Measurements from ENCODE around the gene ZXDC.

The ZXDC gene

DNA sequence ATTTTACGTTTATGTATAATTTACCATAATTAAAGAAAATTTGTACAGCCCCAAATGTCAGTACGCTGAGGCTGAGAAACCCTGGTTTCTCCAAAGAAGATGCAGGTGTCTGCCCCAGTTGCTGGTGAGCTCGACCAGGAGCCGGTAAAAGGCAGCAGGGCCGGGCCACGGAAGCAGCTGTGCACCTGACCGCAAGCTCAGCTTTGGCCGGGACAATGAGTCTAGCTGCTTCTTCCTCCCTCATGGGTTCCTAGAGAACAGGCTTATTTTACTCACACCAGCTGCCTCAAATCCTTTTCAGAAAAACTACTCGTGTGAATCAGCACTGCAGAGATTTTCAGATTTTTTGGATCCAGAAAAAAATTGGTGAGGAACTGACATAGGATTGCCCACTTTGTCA is 18.0 kb upstream of the ZXDC start:
- no peak overlapping the region for H3K27ac ChIP-seq
- TF ChIP-seq, protein P1, sequence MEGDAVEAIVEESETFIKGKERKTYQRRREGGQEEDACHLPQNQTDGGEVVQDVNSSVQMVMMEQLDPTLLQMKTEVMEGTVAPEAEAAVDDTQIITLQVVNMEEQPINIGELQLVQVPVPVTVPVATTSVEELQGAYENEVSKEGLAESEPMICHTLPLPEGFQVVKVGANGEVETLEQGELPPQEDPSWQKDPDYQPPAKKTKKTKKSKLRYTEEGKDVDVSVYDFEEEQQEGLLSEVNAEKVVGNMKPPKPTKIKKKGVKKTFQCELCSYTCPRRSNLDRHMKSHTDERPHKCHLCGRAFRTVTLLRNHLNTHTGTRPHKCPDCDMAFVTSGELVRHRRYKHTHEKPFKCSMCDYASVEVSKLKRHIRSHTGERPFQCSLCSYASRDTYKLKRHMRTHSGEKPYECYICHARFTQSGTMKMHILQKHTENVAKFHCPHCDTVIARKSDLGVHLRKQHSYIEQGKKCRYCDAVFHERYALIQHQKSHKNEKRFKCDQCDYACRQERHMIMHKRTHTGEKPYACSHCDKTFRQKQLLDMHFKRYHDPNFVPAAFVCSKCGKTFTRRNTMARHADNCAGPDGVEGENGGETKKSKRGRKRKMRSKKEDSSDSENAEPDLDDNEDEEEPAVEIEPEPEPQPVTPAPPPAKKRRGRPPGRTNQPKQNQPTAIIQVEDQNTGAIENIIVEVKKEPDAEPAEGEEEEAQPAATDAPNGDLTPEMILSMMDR (conservative IDR thresholded peaks at IDR 0.05) = no peak

DNA sequence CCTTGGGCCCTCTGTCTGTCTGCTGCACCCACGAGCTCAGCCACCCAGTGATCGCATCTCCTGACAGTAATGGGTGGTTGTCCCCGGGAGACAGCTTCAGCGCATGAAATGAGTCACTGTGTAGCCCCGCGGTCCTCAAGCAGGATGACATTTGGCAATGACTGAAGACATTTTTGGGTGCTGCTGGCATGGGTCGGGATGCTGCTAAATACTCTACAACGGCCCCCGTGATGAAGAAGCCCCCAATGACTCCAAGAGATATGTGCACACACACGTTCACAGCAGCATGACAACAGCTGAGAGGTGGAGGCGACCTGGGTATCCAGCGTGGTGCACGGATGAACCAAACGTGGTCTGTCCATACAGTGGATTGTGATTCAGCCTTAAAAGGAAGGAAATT is 17.4 kb upstream of the ZXDC start:
- no peak overlapping the region for H3K27ac ChIP-seq
- TF ChIP-seq, protein P1 (conservative IDR thresholded peaks at IDR 0.05) = no peak

DNA sequence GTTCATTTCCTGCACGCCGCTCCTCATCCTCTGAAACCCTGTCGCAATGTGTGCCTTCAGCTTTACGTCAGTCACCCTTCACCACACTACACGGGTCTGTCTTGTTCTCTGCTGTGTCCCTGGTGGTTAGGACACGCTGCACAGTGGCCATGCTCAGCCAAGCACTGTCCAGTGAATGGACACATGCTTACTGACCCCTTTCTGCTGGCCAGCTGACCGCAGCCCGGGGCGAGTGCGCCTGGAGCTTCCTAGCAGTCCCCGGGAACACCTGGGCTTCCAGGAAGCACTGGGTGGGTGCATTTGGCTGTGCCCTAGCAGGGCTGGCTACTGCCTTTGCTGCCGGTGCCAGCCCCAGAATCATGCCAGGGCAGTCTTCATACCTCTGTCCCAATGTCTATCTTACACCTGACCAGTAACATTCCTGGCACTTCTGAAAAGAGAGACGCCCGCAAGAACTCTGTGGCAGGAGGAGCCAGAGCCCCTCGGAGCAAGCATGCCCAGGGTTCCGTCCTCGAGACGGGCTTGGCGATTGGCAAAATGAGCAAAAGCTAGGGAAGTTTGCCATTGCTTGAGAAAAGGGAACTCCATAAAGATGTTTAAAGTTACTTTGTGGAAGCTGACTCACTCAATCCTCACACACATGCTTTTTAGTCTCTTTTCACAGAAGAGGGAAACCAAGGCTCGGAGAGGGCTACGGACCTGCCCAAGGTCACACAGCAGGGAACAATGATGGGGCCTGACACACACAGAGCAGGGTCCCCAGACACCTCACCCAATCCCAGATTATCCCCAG is 15.7 kb upstream of the ZXDC start:
- TF ChIP-seq, protein P1 (conservative IDR thresholded peaks at IDR 0.05) = no peak
- no peak overlapping the region for H3K27ac ChIP-seq

DNA sequence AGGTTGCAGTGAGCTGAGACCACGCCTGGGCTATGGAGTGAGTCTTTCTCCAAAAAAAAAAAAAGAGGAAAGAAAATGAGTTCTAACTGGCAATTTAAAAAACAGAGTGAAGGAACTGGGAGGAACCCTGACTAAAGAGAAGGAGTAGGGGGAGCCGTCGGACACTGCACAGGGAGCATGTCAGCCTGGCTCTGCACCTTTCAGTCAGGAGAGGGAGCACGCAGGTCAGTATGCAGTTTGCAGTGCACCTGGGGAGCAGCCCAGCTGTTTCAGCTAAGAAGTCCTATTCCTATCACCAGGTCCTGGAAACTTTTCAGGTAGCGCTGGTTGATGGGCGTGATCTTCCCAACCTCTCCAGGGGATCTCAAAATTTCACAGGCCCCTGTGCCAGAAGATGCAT is 14.9 kb upstream of the ZXDC start:
- TF ChIP-seq, protein P1 (conservative IDR thresholded peaks at IDR 0.05) = no peak
- H3K27ac ChIP-seq = no peak overlapping the region

DNA sequence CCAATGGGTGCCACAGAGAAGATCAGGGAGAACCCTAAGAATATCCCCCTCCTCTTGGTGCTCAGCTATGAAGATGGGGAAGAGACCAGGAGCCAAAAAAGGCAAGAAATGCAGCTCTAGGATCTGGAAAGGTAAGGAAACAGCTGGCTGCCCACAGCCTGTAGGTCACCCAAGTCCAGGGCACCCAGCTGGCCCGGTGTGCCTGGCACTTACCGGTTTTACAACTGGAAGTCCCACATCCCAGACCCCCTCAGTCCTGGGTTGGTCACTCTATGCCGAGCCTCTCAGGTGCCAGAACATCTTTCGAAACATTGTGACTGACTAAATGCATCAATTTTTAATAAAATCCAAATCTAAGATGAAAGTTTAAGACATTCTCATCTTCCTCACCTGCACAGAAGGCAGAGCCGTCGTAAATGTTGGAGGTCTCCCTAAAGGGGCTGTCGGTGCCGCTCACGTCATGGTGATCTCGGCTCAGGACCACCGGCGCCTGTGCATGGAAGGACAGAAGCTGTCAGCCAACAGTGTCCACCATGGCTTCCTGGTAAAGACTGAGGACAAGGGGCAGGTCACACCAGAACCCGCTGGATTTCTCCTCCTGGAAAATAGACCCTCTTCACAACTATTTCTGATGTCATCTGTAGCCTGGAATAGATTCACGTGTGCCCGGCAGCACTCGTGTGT is 13.3 kb upstream of the ZXDC start:
- TF ChIP-seq, protein P1 (conservative IDR thresholded peaks at IDR 0.05) = no peak
- no peak overlapping the region for H3K27ac ChIP-seq

DNA sequence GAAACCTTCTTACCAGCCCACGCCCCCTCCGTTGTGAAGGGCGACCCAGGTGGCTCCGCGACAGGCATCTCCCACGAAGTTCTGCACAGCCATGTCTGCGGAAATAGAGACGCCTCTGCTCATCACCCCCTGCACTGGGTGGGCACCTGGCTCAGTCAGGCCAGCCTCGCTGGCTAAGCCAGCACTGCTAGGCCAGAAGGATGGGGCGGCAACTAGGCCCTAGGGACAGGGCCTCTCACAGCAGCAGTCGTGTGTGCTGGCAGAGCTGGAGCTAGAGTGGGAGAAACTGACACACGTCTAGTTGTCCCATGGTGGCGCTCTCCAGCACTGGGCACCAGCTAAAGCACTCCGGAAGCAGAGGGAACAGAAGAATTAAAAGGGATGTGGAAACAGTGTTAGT is 12.5 kb upstream of the ZXDC start:
- H3K27ac ChIP-seq = no peak overlapping the region
- TF ChIP-seq, protein P1 (conservative IDR thresholded peaks at IDR 0.05) = no peak

DNA sequence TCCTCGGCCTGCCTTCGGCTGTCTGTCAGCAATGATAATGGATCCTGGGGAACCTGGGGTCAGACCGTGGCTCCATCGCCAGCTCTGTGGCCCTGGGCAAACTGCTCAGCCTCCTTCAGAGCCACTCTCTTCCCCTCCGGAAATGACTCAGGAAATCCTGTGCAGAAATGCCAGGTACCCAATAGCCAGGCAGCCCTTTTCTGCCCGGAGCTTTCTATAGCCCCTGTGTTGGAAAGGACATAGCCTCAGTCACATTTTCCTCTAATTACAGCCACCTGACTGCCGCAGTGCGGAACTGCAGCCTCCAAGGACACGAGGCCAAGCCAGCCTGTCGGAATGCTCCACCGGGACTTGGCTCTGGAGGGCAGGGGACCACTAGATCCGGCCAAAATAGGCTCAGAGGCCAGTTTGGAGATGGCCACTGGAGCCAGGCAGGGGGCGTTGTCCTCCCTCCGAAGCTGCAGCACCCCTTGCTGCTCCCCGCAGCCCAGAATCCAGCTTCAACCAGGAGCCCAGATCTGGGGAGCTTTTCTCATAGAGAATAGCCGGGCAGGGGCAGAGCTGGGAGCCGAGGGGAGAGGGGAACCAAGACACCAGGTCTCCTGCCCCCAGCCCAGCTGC is 11.6 kb upstream of the ZXDC start:
- H3K27ac ChIP-seq = peak overlapping the region; percentile 21

More for the DNA sequence above, 11.6 kb upstream of the ZXDC start:
- TF ChIP-seq, protein P1 (conservative IDR thresholded peaks at IDR 0.05) = peak; percentile 28; the same call in 1 of the 2 replicates

Measured in VCaP (cell line).